Body of pancreas (tissue), 4 donors: Measurements from ENCODE around the gene SLC37A1.

Source experiments
- POLR2A ChIP-seq, 3 donors: fragments of 450-650 bp; IDR thresholded peaks; one replicate each; pipeline ENCODE4 v1.6.1; 2016; ENCODE audit warnings: antibody characterized with exemption in 3 of 3, mild to moderate bottlenecking in 2 of 3
- TF ChIP-seq, protein P1 (sequence below), 7 experiments: fragments of 450-650 bp in 4 of 7; fragments of 200-600 bp in 3 of 7; sonication (generic) in 3 of 7; IDR thresholded peaks; one replicate each; pipeline ENCODE4 v1.5.1; 2016 to 2019; ENCODE audit warnings: antibody characterized with exemption in 7 of 7

DNA sequence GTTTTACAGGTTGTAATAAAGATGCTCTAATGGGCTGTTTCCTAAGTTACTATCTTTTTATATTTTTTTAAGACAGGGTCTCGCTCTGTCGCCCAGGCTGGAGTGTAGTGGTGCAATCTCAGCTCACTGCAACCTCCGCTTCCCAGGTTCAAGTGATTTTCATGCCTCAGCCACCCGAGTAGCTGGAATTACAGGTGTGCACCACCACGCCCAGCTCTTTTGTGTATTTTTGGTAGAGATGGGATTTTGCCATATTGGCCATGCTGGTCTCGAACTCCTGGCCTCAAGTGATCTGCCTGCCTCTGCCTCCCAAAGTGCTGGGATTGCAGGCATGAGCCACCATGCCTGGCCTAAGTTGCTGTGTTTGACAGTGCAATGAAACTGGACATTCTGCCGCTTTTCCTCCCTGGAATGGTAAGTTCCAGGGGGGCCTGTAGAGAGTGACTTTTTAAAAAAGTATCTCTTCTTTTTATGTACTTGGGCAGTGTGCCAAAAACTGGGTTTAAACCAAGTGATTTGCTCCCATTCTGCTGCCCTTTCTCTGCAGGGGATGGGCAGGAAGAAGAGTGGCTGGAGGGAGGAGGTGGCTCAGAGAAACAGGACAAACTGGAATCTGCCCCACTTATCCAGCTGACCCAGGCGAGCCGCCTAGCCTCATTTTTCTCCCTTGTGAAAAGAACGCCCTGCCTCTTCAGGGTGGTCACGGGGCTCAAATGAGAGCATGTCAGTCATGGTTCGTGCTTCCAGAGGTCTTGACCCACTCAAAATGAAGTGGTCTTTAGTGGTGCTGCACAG lies 2.3 kb downstream of the SLC37A1 start:
- TF ChIP-seq, protein P1, sequence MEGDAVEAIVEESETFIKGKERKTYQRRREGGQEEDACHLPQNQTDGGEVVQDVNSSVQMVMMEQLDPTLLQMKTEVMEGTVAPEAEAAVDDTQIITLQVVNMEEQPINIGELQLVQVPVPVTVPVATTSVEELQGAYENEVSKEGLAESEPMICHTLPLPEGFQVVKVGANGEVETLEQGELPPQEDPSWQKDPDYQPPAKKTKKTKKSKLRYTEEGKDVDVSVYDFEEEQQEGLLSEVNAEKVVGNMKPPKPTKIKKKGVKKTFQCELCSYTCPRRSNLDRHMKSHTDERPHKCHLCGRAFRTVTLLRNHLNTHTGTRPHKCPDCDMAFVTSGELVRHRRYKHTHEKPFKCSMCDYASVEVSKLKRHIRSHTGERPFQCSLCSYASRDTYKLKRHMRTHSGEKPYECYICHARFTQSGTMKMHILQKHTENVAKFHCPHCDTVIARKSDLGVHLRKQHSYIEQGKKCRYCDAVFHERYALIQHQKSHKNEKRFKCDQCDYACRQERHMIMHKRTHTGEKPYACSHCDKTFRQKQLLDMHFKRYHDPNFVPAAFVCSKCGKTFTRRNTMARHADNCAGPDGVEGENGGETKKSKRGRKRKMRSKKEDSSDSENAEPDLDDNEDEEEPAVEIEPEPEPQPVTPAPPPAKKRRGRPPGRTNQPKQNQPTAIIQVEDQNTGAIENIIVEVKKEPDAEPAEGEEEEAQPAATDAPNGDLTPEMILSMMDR (IDR thresholded peaks at IDR 0.05): no peak
- no peak for TF ChIP-seq POLR2A (IDR thresholded peaks at IDR 0.05)
